HG03342 (cell line): ENCODE data around the gene EIF4A3.

Experiments
- ATAC-seq: cut with Tn5 transposase; IDR thresholded peaks from one replicate; pipeline ENCODE4 v1.9.1; 2021; ENCODE audit warnings: mild to moderate bottlenecking, moderate library complexity; ENCODE audit not compliant: unreplicated experiment

EIF4A3 gene

DNA sequence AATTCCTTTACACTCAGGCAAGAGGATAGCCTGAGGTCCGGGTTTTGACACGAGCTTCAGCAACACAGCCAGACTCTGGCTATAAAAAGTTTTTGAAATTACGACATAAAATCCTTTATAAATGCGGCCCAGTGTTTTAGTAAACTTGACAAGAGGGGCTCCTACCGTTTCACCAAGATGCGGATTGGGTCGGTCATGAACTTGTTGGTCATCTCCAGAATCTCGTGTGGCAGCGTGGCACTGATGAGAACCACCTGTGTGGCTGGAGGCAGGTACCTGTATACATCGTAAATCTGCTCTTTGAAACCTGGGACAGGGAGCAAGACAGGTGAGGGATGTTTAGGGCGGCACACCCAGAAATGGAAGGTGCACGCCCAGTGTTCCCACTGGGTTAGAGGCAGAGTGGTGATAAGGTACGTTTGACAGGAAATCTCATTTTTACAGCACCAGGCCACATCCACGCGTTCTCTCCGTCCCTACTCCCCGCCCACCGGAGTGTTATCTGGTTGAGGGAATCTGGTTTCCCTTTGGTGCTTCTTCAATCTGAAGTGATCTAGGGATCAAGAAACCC lies 8.0 kb downstream of the EIF4A3 start:
- ATAC-seq: no peak

GRCh38 chr17:80137131-80137530 lies 9.8 kb downstream of the EIF4A3 start:
- no peak for ATAC-seq

DNA sequence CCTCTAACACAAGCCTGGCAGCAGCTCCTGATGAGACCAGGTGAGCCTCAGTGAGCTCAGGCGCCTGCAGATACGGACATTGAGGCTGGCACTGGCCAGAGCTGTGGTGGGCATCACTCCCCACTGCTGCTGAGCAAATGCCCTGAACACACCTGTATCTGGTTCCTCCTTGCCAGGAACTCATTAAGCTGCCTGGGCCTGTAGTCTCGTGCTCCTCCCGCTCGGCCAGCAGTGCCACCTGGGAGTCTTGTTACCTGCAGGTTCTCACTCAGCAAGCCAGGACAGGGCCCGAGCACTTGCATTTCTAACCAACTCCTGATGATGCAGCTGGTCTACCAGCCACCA lies 13.3 kb downstream of the EIF4A3 start:
- no peak for ATAC-seq

DNA sequence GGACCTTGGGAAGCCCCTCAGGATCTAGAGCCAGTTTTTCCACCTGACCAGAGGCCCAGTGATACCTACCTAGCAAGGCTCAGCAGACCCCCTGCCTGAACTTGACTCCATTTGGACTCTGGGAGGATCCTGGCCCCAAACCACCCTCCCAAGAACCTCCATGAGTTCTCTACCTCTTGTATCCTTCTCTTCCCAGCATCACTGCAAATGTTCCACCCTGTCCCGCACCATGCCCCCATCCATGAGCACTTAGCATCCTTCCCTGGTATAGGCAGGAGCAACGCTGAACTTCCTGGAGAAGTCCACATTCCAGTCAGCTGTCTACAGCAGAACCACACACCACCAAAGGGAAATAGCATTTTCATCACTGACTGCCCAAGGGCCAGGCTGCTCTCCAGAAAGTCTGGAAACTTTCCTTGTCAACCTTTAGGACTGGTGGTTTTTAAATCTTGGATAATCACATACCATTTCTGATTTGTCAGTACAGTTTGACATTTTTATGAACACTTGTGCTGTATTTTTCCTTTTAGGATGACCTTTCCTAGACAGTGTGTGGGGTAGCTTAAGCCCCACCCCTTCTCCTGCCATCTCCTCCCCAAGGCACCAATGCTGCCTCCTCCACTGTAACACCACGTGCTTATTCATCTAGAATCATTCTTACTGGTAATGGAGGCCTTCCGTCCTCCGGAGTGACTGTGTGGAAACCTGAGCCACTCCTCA lies 13.9 kb downstream of the EIF4A3 start:
- ATAC-seq: no peak

DNA sequence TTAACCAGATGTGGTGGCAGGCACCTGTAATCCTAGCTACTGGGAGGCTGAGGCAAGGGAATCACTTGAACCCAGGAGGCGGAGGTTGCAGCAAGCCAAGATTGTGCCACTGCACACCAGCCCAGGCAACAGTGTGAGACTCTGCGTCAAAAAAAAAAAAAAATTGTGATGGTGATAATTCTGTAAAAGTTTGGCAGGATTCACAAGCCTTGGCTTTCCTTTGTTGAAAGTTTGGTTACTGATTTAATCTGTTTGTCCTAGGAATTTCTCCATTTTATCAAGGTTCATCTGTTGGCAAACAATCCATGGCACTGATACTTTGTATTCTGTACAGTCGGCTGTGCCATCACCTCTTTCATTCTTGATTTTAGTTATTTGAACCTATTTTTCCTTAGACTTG lies 15.9 kb downstream of the EIF4A3 start:
- ATAC-seq: no peak

DNA sequence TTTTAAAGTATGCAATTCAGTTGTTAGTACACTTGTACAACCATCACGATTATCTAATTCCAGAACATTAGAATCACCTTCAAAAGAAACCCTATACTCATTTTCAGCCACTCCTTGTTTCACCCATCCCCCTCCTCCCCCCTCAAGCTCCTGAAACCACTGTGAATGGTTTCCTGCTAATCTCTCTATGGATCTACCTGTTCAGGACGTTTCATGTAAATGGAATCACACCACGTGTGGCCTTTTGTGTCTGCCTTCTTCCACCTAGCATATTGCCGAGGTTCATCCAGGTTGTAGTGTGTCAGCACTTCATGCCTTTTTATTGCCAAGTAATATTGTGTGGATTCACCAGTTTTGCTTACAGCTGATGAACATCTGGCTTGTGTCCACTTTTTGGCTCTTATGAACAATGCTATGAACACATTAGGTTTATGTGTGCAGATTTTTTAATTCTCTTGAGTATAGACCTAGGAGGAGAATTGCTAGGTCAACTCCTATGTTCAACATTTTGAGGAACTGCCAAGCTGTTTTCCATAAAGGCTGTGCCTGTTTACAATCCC lies 17.8 kb downstream of the EIF4A3 start:
- ATAC-seq: no peak

GRCh38 chr17:80126449-80126715 lies 20.5 kb downstream of the EIF4A3 start:
- no peak for ATAC-seq

DNA sequence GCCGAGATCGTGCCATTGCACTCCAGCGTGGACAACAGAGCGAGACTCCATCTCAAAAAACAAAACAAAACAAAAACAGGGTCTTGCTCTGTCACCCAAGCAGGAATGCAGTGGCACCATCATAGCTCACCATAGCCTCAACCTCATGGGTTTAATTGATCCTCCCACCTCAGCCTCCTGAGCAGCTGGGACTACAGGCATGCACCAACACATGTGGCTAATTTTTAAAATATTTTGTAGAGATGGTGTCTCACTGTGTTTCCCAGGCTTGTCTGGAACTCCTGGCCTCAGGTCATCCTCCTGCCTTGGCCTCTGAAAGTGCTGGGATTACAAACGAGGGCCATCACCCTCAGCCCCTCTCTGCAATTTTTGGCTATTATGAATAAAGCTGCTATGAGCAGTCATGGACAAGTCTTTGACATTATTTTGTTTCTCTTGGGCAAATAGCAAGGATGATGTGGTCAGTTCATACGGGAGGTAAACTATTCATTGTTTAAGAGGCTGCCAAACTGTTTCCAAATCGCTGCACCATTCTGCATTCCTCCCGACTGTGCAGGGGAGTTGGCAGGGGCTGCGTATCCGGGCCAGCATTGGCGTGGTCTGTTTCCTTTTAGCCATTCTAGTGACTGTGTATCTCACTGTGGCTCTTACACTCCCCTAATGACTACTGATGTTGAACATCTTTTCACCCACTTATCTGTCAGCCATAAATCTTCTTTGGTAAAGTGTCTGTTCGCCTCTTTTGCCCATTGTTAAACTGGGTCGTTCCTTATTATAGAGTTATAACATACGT lies 21.1 kb downstream of the EIF4A3 start:
- no peak for ATAC-seq

- no peak for ATAC-seq
Measured at GRCh38 chr17:80124351-80124981, 22.5 kb downstream of the EIF4A3 start.

DNA sequence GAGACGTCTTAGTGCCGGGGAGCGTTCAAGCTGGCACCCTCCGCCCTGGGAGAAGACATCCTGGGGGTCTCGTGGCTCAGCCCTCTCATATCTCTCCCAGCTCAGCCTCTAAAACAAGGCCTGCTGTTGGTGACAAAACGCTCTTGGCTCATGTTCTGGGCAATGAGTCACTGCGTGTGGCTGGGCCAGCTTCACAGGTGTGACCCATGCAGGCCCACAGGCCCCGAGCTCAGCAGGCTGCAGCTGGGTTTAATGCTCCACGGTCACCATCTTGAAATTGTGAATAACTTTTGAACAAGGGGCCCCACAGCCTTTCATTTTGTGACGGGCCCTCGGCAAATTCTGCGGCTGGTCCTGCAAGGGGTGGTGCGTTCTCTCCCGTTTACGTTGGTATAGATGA lies 23.1 kb downstream of the EIF4A3 start:
- no peak for ATAC-seq

DNA sequence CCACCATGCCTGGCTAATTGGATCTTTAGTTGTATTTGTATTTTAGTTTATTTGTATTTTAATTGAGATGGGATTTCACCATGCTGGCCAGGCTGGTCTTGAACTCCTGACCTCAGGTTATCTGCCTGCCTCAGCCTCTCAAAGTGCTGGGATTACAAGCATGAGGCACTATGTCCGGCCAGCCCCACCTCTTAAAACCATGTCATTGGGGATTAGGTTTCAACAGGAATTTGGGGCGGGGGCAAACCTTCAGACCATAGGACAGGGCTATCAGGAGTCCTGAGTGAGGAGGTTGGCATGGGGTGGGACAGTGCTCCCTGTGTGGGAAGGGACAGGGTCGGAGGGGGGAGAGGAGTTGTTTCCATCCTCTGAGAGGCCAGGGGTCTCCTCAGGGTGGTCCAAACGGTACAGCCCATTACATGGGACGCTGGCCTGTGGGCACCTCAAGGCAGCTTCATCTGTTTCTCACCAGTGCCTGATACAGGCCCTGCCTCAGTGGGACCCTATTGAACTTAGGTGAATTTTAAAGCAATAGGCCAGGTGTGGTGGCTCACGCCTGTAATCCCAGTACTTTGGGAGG lies 23.9 kb downstream of the EIF4A3 start:
- ATAC-seq: no peak

GRCh38 chr17:80122026-80122575 lies 24.8 kb downstream of the EIF4A3 start:
- ATAC-seq: no peak

- ATAC-seq: no peak
Measured at GRCh38 chr17:80119839-80120238, 27.1 kb downstream of the EIF4A3 start.

DNA sequence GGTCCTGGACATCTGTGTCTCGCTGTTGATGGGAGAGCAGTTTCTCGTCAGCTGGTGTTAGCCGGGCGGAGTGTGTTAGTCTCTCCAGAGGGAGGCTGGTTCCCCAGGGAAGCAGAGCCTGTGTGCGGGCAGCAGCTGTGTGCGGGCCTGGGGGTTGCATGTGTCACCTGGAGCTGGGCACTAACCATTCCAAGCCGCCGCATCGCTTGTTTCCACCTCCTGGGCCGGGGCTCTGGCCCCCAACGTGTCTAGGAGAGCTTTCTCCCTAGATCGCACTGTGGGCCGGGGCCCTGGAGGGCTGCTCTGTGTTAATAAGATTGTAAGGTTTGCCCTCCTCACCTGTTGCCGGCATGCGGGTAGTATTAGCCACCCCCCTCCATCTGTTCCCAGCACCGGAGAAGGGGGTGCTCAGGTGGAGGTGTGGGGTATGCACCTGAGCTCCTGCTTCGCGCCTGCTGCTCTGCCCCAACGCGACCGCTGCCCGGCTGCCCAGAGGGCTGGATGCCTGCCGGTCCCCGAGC lies 27.6 kb downstream of the EIF4A3 start:
- no peak for ATAC-seq

GRCh38 chr17:80118601-80119270 lies 28.2 kb downstream of the EIF4A3 start:
- ATAC-seq: no peak

DNA sequence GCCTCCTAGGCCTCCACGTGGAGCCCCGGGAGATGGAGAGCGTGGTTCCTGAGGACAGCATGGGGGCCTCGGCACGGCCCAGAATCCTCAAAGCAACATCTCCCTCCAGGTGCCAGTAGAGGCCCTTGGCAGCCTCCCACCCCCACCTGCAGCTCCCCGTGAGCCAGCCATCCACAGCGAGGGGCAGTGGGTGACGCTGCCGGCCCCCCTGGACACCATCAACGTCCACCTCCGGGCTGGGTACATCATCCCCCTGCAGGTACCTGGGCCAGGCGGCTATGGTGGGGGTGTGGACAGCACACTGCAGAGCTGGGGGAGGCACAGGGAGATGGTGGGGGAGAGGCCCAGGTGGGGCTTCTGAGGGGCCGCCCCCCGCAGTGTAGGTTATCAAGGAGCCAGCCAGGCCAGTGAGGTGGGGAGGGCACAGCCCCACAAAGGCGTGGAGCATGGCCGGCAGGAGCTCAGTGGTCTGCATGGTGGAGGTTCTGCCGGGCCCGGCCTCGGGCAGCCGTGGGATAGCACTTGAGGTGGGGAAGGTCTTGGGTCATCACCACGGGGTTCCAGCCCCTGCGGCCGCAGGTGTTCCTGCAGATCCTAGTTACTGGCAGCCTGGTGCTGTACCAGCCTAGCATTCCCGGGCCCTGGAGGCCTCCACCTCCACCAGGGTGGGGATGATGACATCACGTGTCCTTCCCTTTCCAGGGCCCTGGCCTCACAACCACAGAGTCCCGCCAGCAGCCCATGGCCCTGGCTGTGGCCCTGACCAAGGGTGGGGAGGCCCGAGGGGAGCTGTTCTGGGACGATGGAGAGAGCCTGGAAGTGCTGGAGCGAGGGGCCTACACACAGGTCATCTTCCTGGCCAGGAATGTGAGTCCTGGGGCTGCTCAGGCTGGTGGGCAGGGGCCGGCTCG lies 29.2 kb downstream of the EIF4A3 start:
- no peak for ATAC-seq

DNA sequence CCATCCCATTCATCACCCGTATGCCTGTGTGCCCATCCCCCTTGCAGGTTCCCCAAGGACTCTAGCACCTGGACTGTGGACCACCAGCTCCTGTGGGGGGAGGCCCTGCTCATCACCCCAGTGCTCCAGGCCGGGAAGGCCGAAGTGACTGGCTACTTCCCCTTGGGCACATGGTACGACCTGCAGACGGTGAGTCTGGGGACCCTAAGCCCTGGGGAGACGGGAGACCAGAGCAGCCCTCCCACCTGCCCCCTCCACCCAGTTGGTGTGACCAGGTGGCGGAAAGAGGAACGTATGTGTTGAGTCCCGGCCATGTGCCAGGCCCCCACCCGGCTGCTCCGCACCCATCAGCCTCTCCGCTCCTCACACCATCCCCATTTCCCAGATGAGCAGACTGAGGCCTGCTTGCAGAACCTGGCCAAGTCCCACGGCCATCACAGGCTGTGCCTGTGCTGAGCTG lies 30.0 kb downstream of the EIF4A3 start:
- no peak for ATAC-seq

DNA sequence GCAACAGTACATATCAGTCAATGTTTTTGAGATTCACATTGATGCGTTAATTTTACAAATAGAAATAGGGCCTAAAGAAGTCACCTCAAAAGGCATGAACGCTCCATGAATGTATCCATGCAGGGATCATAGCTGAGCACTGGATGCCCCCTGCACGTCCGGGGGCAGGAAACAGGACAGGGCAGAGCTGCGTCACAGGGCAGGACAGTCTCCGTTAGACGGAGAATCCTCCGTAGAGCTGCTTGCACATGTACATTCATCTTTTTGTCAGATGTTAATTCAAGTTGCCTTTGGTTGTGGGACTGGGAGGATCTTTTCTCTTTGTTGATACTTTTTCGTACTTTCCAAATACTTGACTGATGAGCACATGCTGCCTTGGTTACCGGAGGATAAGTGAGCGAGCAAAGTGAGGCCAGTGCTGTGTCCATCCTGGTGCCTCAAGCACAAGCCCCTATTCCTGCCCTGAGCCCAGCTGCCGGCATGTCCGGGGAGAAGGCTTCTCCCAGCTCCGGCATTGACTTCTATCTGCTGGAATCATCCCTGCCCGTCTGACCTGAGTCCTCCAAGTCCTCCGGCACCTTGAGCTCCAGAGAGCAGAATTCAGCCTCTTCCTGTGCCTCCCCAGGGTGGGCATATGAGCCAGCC lies 30.5 kb downstream of the EIF4A3 start:
- ATAC-seq: no peak

DNA sequence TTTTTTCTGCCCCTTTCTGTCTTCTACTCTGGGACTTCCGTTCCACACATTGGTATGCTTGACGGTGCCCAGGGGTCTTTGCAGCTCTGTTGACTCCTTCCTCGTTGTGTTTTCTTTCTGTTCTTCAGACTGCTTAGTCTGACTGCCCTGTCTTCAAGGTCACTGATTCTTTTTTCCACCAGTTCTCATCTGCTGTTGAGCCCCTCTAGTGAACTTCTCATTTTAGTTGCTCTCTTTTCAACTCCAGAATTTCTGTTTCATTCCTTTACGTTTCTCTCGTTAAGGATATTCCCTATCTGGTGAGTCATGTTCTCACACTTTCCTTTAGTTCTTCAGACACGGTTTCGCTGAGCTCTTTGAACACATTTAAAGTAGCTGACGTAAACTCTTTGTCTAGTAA lies 31.8 kb downstream of the EIF4A3 start:
- no peak for ATAC-seq
